ENCODE measurements around the gene STAU1. TPM values are rescaled to one million over a fixed set of nuclear protein-coding genes. Genes with fewer than 3 reads are reported as not detected.

STAU1 gene
- total RNA-seq, 4 donors from 2014 or later: 51.4 to 65.6 (median 58.7) TPM

Other genes starting within 250 kb of the STAU1 start
- 10 to 100 TPM; 32.8 to 88.9 (median 70.1) TPM for gene CSE1L, start 142.0 kb downstream of the STAU1 start, total RNA-seq
- 10 to 100 TPM; 19.8 to 35.7 (median 30.8) TPM for gene DDX27, start 31.1 kb upstream of the STAU1 start, total RNA-seq
- 10 to 100 TPM; 12.8 to 25.2 (median 17.9) TPM for gene ZNFX1, start 89.7 kb upstream of the STAU1 start, total RNA-seq